ENCODE measurements around the gene RTBDN.

DNA sequence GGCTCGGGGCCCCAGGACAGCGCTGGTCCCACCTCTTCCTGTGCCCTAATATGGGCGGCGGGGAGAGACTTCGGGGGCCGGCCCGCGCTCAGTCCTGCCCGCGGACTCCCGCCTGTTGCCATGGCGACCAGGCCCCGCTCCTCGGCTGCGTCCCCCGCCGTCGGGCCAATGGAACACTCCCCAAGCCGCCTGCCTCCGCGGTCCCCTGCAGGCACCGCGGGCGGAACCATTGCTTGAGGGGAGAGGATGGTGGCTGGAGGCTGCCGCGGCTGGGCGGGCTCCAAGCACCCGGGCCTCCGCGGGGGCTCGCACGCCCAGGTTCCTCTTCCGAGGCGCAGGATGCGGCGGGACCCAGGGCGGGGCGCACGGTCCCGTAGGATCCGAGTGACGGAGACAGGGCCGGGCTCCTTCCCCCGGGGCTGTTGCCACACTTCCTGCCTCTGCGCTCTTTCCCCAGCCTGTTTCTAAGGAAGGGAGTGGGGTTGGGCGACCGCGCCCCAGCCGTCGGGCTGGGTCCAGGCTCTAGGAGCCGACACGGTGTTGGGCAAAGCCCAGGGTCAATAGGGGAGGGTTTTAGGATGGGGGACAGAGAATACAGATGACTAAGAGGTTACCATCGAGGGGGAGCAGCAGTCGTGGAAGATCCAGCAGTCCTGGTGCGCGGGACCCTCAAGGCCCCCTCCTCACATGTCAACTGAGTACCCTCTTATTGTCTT lies 44.3 kb downstream of the RTBDN start:
- TF ChIP-seq, protein P1, sequence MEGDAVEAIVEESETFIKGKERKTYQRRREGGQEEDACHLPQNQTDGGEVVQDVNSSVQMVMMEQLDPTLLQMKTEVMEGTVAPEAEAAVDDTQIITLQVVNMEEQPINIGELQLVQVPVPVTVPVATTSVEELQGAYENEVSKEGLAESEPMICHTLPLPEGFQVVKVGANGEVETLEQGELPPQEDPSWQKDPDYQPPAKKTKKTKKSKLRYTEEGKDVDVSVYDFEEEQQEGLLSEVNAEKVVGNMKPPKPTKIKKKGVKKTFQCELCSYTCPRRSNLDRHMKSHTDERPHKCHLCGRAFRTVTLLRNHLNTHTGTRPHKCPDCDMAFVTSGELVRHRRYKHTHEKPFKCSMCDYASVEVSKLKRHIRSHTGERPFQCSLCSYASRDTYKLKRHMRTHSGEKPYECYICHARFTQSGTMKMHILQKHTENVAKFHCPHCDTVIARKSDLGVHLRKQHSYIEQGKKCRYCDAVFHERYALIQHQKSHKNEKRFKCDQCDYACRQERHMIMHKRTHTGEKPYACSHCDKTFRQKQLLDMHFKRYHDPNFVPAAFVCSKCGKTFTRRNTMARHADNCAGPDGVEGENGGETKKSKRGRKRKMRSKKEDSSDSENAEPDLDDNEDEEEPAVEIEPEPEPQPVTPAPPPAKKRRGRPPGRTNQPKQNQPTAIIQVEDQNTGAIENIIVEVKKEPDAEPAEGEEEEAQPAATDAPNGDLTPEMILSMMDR (IDR thresholded peaks at IDR 0.05): no peak
- TF ChIP-seq ZFX (IDR thresholded peaks at IDR 0.05; ENCODE audit: borderline replicate concordance): no peak
